ENCODE measurements around the gene MLF2. TPM values are rescaled to one million over a fixed set of nuclear protein-coding genes. Genes with fewer than 3 reads are reported as not detected.

MLF2 gene
- total RNA-seq, 1 experiment from 2014 or later = 244 TPM

DNA sequence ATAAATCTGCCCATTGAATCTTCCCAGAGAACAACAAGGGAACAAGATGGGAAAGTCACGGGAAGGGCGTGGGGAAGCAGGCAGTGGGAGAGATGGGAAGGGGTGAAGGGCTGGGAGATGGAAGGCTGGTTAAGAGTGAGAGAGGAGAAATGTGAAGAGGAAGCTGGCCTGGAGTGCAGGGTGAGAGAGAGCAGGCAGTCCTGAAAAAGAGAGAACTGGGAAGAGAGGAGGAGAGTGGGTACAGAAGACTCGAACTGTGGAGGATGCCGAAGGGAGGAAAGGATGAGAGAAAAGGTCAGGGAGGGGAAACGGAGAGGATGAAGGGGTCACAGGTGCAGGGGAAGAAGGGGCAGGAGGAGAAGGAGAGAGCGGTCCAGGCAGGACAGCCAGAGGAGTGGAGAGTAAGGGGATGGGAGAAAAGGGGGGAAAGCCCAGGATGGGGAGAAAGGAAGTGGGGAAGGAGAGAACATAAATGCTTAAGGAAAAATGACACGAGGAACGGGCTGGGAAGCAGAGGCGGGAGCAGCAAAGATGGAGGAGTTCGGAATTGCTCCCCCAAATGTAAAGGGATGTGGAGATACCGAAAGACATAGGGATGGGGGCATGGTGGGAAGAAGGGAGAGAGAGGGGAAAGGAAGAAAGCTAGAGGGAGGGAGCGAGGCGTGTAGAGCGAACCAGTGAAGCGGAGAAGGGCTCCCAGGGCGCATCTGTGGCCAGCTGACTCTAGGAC lies 53.5 kb downstream of the MLF2 start:
- TF ChIP-seq, protein P1, sequence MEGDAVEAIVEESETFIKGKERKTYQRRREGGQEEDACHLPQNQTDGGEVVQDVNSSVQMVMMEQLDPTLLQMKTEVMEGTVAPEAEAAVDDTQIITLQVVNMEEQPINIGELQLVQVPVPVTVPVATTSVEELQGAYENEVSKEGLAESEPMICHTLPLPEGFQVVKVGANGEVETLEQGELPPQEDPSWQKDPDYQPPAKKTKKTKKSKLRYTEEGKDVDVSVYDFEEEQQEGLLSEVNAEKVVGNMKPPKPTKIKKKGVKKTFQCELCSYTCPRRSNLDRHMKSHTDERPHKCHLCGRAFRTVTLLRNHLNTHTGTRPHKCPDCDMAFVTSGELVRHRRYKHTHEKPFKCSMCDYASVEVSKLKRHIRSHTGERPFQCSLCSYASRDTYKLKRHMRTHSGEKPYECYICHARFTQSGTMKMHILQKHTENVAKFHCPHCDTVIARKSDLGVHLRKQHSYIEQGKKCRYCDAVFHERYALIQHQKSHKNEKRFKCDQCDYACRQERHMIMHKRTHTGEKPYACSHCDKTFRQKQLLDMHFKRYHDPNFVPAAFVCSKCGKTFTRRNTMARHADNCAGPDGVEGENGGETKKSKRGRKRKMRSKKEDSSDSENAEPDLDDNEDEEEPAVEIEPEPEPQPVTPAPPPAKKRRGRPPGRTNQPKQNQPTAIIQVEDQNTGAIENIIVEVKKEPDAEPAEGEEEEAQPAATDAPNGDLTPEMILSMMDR (conservative IDR thresholded peaks at IDR 0.05) = no peak
- no peak overlapping the region for H3K18ac ChIP-seq (ENCODE audit: insufficient read length, low read depth, low read length)
- no peak overlapping the region for H2BK5ac ChIP-seq (ENCODE audit: insufficient read length, low read length)
- H2BK15ac ChIP-seq (ENCODE audit: low read depth, low read length) = no peak overlapping the region
- peaks cover 3% of the 10 kb centered on the region; the same call in 1 of the 2 replicates for H3K27me3 ChIP-seq (ENCODE audit: insufficient read depth, low read length)
- H3K4me1 Mint-ChIP-seq = peaks cover 23 to 27% of the 10 kb centered on the region in 2 experiments
- no peak overlapping the region for H4K91ac ChIP-seq (ENCODE audit: insufficient read length, low read depth, low read length)
- H3T11ph ChIP-seq (ENCODE audit: low read length) = no peak overlapping the region
- no peak overlapping the region for H2AK5ac ChIP-seq (ENCODE audit: insufficient read length, low read length)
- peaks cover 4% of the 10 kb centered on the region for H3K4me1 ChIP-seq (ENCODE audit: insufficient read depth, low read length)
- no peak for DNase-seq
- no peak overlapping the region for H3K27ac ChIP-seq (ENCODE audit: insufficient read length, low read depth, low read length)
- H3K79me1 ChIP-seq (ENCODE audit: insufficient read depth, low read depth, low read length, poor library complexity, severe bottlenecking) = no peaks in the 10 kb centered on the region
- no peak overlapping the region for H3K23ac ChIP-seq (ENCODE audit: insufficient read length, low read depth, low read length)
- no peak overlapping the region for H2BK120ac ChIP-seq (ENCODE audit: low read depth, low read length, poor library complexity, severe bottlenecking)
- no peak overlapping the region for H4K8ac ChIP-seq (replicated peaks; ENCODE audit: insufficient read length, low read depth, low read length)
- H4K5ac ChIP-seq (ENCODE audit: insufficient read length, low read depth, low read length) = no peak overlapping the region
- peaks cover 0 to 2% of the 10 kb centered on the region in 2 experiments; a peak in 2 of 5 replicates for H3K9me3 Mint-ChIP-seq
- H3K36me3 Mint-ChIP-seq (ENCODE audit: insufficient read depth in 1 of 3, low read depth in 3 of 3) = peaks cover 2 to 16% (median 7%) of the 10 kb centered on the region in 3 experiments
- no peak overlapping the region for H3K4ac ChIP-seq (ENCODE audit: low read depth, low read length)
- H3K4me2 ChIP-seq (ENCODE audit: insufficient read depth, insufficient read length, low read length) = peak overlapping the region; percentile 79
- peak overlapping the region in 1 of 3 experiments; percentile 15; a peak in 3 of 7 replicates for H3K27ac Mint-ChIP-seq
- peak overlapping the region; percentile 10 for H3K9ac ChIP-seq (ENCODE audit: extremely low read depth, insufficient read length, low read length)
- H4K20me1 ChIP-seq (ENCODE audit: control insufficient read depth, insufficient read depth, insufficient read length) = no peaks in the 10 kb centered on the region
- WGBS (ENCODE audit: extremely low coverage, insufficient read length, low lambda C conversion rate) = no CpG with 5 or more reads among the region's 16 CpGs
- no peak overlapping the region for H3K14ac ChIP-seq (ENCODE audit: insufficient read depth, low read length)
- peaks cover 17% of the 10 kb centered on the region for H3K23me2 ChIP-seq (ENCODE audit: insufficient read length, low read depth, low read length, poor library complexity, severe bottlenecking)
- H3K27me3 Mint-ChIP-seq (ENCODE audit: low read depth) = peaks cover 63% of the 10 kb centered on the region
- no peaks in the 10 kb centered on the region for H3K79me2 ChIP-seq (ENCODE audit: insufficient read depth, low read length)
- H3K9me3 ChIP-seq (ENCODE audit: control insufficient read depth, low read depth, low read length) = no peaks in the 10 kb centered on the region
- H3K4me3 Mint-ChIP-seq = peak overlapping the region; percentile 74 to 92
- H2AFZ ChIP-seq (ENCODE audit: low read length) = no peak overlapping the region
- H2BK12ac ChIP-seq (ENCODE audit: insufficient read length, low read depth, low read length) = no peak overlapping the region
- H2BK20ac ChIP-seq (ENCODE audit: low read depth, low read length, poor library complexity, severe bottlenecking) = no peak overlapping the region
- H3K56ac ChIP-seq (ENCODE audit: insufficient read length, low read depth, low read length) = no peak overlapping the region

Data from H9 (cell line).